Natural killer cell (primary cell): ENCODE results near the gene MZB1. TPM values are rescaled to one million over a fixed set of nuclear protein-coding genes. Genes with fewer than 3 reads are reported as not detected.
A peak's percentile ranks its signal among the peaks of the same experiment; 100 is the strongest.

Source experiments
- ATAC-seq, 3 donors: fragments of 150-1000 bp in 2 of 3; fragments of 200-7000 bp in 1 of 3; cut with Tn5 transposase; 1 replicate in 1 of 3; 2 replicates in 2 of 3; pipeline ENCODE4 v1.10.0; 2021; ENCODE audit warnings: mild to moderate bottlenecking in 2 of 3, moderate library complexity in 2 of 3
- DNase-seq, 2 donors: peaks; one replicate each; pipeline versions ENCODE4 v3.0.0 to v3.0.0-alpha.2; 2013 to 2021; ENCODE audit warnings: mixed read lengths in 1 of 2
- H3K27ac ChIP-seq: one replicate; pipeline ENCODE4 v1.5.1; 2013; ENCODE audit warnings: mild to moderate bottlenecking, low read length
- H3K27me3 ChIP-seq: one replicate; pipeline ENCODE4 v1.6.1; 2013; ENCODE audit warnings: low read length; ENCODE audit not compliant: control insufficient read depth, insufficient read depth
- H3K36me3 ChIP-seq: one replicate; pipeline ENCODE4 v1.6.1; 2013; ENCODE audit warnings: low read length; ENCODE audit not compliant: control insufficient read depth, insufficient read depth
- H3K4me1 ChIP-seq: one replicate; pipeline ENCODE4 v1.6.1; 2013; ENCODE audit warnings: low read length; ENCODE audit not compliant: control insufficient read depth, insufficient read depth
- H3K4me3 ChIP-seq: one replicate; pipeline ENCODE4 v1.5.1; 2013; ENCODE audit warnings: low read length
- H3K9me3 ChIP-seq: one replicate; pipeline ENCODE4 v1.6.1; 2013; ENCODE audit warnings: low read length; ENCODE audit not compliant: control insufficient read depth, insufficient read depth
- H3K27ac Mint-ChIP-seq, 2 donors: one replicate each; pipeline ENCODE4 v1.8.0; 2022; ENCODE audit warnings: mild to moderate bottlenecking in 2 of 2, mixed read lengths in 2 of 2, moderate library complexity in 1 of 2
- H3K27me3 Mint-ChIP-seq, 2 donors: one replicate each; pipeline ENCODE4 v1.8.0; 2022; ENCODE audit warnings: low read depth in 2 of 2, mixed read lengths in 2 of 2
- H3K36me3 Mint-ChIP-seq: one replicate; pipeline ENCODE4 v1.8.0; 2022; ENCODE audit warnings: mixed read lengths
- H3K4me1 Mint-ChIP-seq, 2 donors: one replicate each; pipeline ENCODE4 v1.8.0; 2022; ENCODE audit warnings: mixed read lengths in 2 of 2
- H3K4me3 Mint-ChIP-seq: one replicate; pipeline ENCODE4 v1.8.0; 2022; ENCODE audit warnings: mild to moderate bottlenecking, moderate library complexity, mixed read lengths
- H3K9me3 Mint-ChIP-seq, 2 donors: one replicate each; pipeline ENCODE4 v1.8.0; 2022; ENCODE audit warnings: mixed read lengths in 2 of 2
- CTCF ChIP-seq: fragments of 200-600 bp; IDR thresholded peaks from one replicate; pipeline ENCODE4 v1.8.0; 2022; ENCODE audit warnings: antibody characterized with exemption
- WGBS: methylation state at CpG from one replicate; pipeline ENCODE4 v1.1.7; 2013; ENCODE audit warnings: missing lambda C conversion rate; ENCODE audit not compliant: insufficient coverage; 5-methylcytosine and 5-hydroxymethylcytosine counted together
- intact Hi-C: fragments of 100-400 bp; cut with micrococcal nuclease; formaldehyde crosslinking; loops from one replicate; pipeline ENCODE4 v1.14.2; 2022
- total RNA-seq, 4 donors: library from RNA; stranded (reverse); fragments of 120-200 nt in 1 of 4; gene quantifications; one replicate each; pipeline versions ENCODE4 v1.2.3 to v1.2.4, GENCODE V29; 2013 to 2022

The MZB1 gene
- total RNA-seq, 3 donors from 2014 or later (not counting 1 experiment from before 2014, with no cell fraction given) = 2.0 to 60.0 (median 2.8) TPM

GRCh38 chr5:139344177-139344576, 45.5 kb downstream of the MZB1 start:
- peaks cover 47 to 53% of the 10 kb centered on the region in 2 donors for H3K4me1 Mint-ChIP-seq
- ATAC-seq (no peak), DNase-seq (no peak)
- Histone ChIP-seq H3K9me3 (no peaks in the 10 kb centered on the region), H3K27me3 (no peaks in the 10 kb centered on the region), H3K36me3 (peaks cover 4% of the 10 kb centered on the region), H3K27ac (no peak overlapping the region), H3K4me3 (no peak overlapping the region), H3K4me1 (peaks cover 28% of the 10 kb centered on the region)
- no peaks in the 10 kb centered on the region for H3K27me3 Mint-ChIP-seq
- WGBS = 97% methylated on average over 2 of the region's 2 CpGs
- peak overlapping the region; percentile 10 for H3K4me3 Mint-ChIP-seq
- intact Hi-C loops = loop anchor here (5.0 kb wide), 1 partner anchor 72 kb away; no protein-coding TSS in a partner anchor
- TF ChIP-seq CTCF = no peak
- H3K36me3 Mint-ChIP-seq = no peaks in the 10 kb centered on the region
- H3K9me3 Mint-ChIP-seq = no peaks in the 10 kb centered on the region
- H3K27ac Mint-ChIP-seq = peak overlapping the region; percentile 27 to 32

- Mint-ChIP-seq H3K27ac (peak overlapping the region; percentile 95 to 98), H3K9me3 (no peaks in the 10 kb centered on the region), H3K4me3 (peak overlapping the region; percentile 96), H3K27me3 (no peaks in the 10 kb centered on the region), H3K4me1 (peaks cover 41 to 47% of the 10 kb centered on the region in 2 donors), H3K36me3 (no peaks in the 10 kb centered on the region)
- DNase-seq (no peak), ATAC-seq (no peak)
- H3K27ac ChIP-seq = no peak overlapping the region
- intact Hi-C loops = loop anchor here (2.0 to 5.0 kb wide), 2 partner anchors 47 to 71 kb away; no protein-coding TSS in a partner anchor
- peaks cover 24% of the 10 kb centered on the region for H3K4me1 ChIP-seq
- 90% methylated on average over 8 of the region's 9 CpGs for WGBS
- H3K9me3 ChIP-seq = no peaks in the 10 kb centered on the region
- peaks cover 4% of the 10 kb centered on the region for H3K36me3 ChIP-seq
- no peak for TF ChIP-seq CTCF
- H3K4me3 ChIP-seq = no peak overlapping the region
- H3K27me3 ChIP-seq = no peaks in the 10 kb centered on the region
Observed at GRCh38 chr5:139343476-139343875, 46.2 kb downstream of the MZB1 start.

GRCh38 chr5:139342423-139342723, 47.3 kb downstream of the MZB1 start:
- no peak for TF ChIP-seq CTCF
- DNase-seq (no peak), ATAC-seq (no peak)
- no peaks in the 10 kb centered on the region for H3K9me3 Mint-ChIP-seq
- H3K27ac Mint-ChIP-seq = peak overlapping the region; percentile 95 to 98
- WGBS = under 1% methylated on average over 15 of the region's 16 CpGs
- Histone ChIP-seq H3K4me1 (peaks cover 22% of the 10 kb centered on the region), H3K4me3 (peak overlapping the region; percentile 91), H3K27me3 (no peaks in the 10 kb centered on the region), H3K9me3 (no peaks in the 10 kb centered on the region), H3K27ac (peak overlapping the region; percentile 97), H3K36me3 (peaks cover 2% of the 10 kb centered on the region)
- intact Hi-C loops = loop anchor here (2.0 to 5.0 kb wide), 2 partner anchors 48 to 70 kb away; no protein-coding TSS in a partner anchor
- H3K4me3 Mint-ChIP-seq = peak overlapping the region; percentile 96
- peaks cover 41 to 47% of the 10 kb centered on the region in 2 donors for H3K4me1 Mint-ChIP-seq
- no peaks in the 10 kb centered on the region for H3K27me3 Mint-ChIP-seq
- H3K36me3 Mint-ChIP-seq = no peaks in the 10 kb centered on the region
